Measurements from ENCODE around the gene SLC44A5.

DNA sequence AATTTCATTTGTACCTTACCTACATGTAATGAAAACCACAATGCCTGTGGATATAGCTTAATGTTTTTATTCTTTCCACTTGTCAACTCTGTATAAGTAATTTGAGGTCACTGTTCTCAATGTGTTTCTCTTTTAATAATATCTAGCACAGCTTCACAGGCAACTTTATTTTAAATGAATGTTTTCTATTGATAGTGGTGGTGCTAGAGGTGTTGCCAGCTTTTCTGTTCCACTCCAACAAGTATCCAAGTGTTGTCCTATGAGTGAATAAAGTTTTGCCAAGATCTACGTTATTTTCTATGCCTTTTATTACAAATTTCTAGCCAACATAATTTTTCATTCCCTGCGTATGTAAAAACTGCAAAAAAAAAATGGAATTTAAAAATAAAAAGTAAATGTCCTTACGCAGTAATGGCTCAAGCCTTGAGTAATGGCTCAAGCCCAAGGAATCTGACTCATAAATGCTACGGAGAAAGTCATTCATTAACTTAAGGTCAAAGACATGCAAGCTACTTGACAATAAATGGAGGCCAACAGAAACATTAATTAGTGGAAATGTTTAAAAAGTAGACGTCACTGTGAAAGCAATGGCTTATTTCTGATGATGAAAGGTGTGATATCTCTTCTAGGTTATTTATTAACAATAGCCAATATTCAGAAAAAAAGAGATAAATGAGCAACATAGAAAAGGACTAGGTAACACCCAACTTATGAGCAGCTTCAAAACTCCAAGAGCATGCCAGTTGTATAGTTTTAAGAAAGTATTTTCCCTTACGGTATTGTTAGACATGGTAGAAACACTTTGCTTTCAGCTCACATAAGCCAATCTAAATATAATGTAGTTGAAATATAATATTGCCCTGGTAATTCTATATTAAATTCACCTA is 71.4 kb downstream of the SLC44A5 start:
- TF ChIP-seq, protein P1, sequence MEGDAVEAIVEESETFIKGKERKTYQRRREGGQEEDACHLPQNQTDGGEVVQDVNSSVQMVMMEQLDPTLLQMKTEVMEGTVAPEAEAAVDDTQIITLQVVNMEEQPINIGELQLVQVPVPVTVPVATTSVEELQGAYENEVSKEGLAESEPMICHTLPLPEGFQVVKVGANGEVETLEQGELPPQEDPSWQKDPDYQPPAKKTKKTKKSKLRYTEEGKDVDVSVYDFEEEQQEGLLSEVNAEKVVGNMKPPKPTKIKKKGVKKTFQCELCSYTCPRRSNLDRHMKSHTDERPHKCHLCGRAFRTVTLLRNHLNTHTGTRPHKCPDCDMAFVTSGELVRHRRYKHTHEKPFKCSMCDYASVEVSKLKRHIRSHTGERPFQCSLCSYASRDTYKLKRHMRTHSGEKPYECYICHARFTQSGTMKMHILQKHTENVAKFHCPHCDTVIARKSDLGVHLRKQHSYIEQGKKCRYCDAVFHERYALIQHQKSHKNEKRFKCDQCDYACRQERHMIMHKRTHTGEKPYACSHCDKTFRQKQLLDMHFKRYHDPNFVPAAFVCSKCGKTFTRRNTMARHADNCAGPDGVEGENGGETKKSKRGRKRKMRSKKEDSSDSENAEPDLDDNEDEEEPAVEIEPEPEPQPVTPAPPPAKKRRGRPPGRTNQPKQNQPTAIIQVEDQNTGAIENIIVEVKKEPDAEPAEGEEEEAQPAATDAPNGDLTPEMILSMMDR (IDR thresholded peaks at IDR 0.05) = no peak
- TF ChIP-seq EZH2 (IDR thresholded peaks at IDR 0.05; ENCODE audit: borderline replicate concordance, insufficient read depth, low read depth, low read length, poor library complexity, severe bottlenecking) = no peak
